ENCODE data around the gene DGLUCY. TPM values are rescaled to one million over a fixed set of nuclear protein-coding genes. Genes with fewer than 3 reads are reported as not detected.

DGLUCY gene
- total and polyA plus RNA-seq, 2 of the 8 experiments (the other 6 are each of a cell fraction or from before 2014, with no cell fraction given): 24.9 to 31.8 TPM

DNA sequence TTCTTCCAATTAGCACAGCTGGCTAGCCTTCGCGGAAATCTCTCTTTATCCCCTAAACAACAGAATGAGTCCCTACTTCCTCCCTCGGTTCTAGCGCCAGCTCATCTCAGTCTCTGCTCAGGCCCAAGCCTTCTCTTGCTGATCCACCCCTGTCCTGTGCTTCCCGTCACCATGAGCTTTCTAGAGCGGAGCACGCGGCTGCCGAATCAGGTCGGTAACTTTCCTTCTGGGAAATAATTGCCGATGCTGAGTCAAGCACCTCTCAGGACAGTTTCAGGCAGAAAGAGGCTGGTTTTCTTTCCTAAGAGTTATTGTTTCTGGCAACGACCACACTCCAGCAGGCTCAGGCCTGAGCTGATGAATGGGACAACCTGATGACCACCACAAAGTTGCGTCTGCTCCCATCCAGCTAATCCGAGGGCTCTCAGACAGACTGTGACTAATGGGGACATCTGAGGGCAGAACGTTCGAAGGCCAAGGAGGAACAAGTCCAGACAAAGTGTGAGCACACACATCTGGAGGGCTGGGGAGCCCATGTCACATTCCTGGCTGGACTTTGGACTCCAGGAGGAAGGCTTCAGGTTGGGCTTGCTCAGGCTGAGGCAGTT lies 144.2 kb downstream of the DGLUCY start:
- Histone ChIP-seq H4K5ac (ENCODE audit: insufficient read length, low read depth, low read length) (no peak overlapping the region), H3K9ac (replicated peaks in 1 of 4; ENCODE audit: extremely low read depth in 1 of 4, low read depth in 3 of 4, low read length in 3 of 4) (no peak overlapping the region), H2BK5ac (ENCODE audit: low read depth, low read length) (no peak overlapping the region), H3K56ac (replicated peaks; ENCODE audit: insufficient read length, low read depth, low read length) (no peak overlapping the region), H3K27me3 (replicated peaks in 1 of 4; ENCODE audit: control insufficient read depth in 3 of 4, extremely low read depth in 1 of 4, insufficient read depth in 3 of 4, low read length in 3 of 4) (peaks cover 0 to 10% (median 7%) of the 10 kb centered on the region in 4 experiments; a peak in 6 of 7 replicates), H2BK15ac (ENCODE audit: low read length) (no peak overlapping the region), H2BK20ac (ENCODE audit: low read length) (no peak overlapping the region), H3K4me3 (ENCODE audit: extremely low read depth in 1 of 4, insufficient read depth in 2 of 4, low read depth in 3 of 4, low read length in 4 of 4) (no peak overlapping the region), H2AFZ (ENCODE audit: low read length) (no peak overlapping the region), H2BK120ac (replicated peaks; ENCODE audit: low read depth, low read length) (no peak overlapping the region), H4K91ac (replicated peaks; ENCODE audit: insufficient read length, low read length) (no peak overlapping the region), H4K8ac (ENCODE audit: extremely low read depth, insufficient read depth, low read length) (no peak overlapping the region), H3K4me1 (replicated peaks in 1 of 4; ENCODE audit: control insufficient read depth in 3 of 4, insufficient read depth in 4 of 4, low read length in 3 of 4) (peaks cover 0 to 5% (median 4%) of the 10 kb centered on the region in 4 experiments; a peak in 5 of 7 replicates), H3K14ac (ENCODE audit: insufficient read length) (no peak overlapping the region), H3K79me2 (ENCODE audit: control insufficient read depth in 1 of 2, insufficient read depth in 2 of 2, low read length in 2 of 2) (no peaks in the 10 kb centered on the region), H3K23ac (ENCODE audit: insufficient read length) (no peak overlapping the region), H3K18ac (ENCODE audit: extremely low read depth, low read length) (no peak overlapping the region), H2AK5ac (ENCODE audit: low read depth, low read length) (no peak overlapping the region), H3K4me2 (ENCODE audit: insufficient read depth in 1 of 2, low read depth in 2 of 2, low read length in 2 of 2) (no peak overlapping the region), H3K23me2 (ENCODE audit: low read depth, low read length) (peaks cover 9% of the 10 kb centered on the region; the same call in 1 of the 2 replicates), H3K79me1 (ENCODE audit: low read depth, low read length) (no peaks in the 10 kb centered on the region), H3K36me3 (ENCODE audit: control insufficient read depth in 2 of 4, insufficient read depth in 4 of 4, low read length in 3 of 4) (no peaks in the 10 kb centered on the region), H3K9me3 (ENCODE audit: insufficient read depth in 2 of 2, low read depth in 1 of 2, low read length in 1 of 2) (no peaks in the 10 kb centered on the region), H4K20me1 (replicated peaks in 1 of 2; ENCODE audit: control insufficient read depth in 1 of 2, insufficient read depth in 2 of 2, low read length in 2 of 2) (no peaks in the 10 kb centered on the region), H3K27ac (ENCODE audit: low read depth, low read length) (no peak overlapping the region), H3K4ac (replicated peaks; ENCODE audit: insufficient read length, low read depth, low read length) (no peak overlapping the region), H2BK12ac (ENCODE audit: low read depth, low read length) (no peak overlapping the region)
- ChIA-PET CTCF (ENCODE audit: partially characterized antibody) (interaction anchor here (1.6 to 3.6 kb wide), 4 partner anchors 11 to 46 kb away, joined by 4 to 20 read pairs (median 6); no protein-coding TSS in a partner anchor), POLR2A (ENCODE audit: partially characterized antibody) (interaction anchor here (1.2 to 1.3 kb wide), 2 partner anchors 13 to 80 kb away, joined by 3 to 5 read pairs; partner anchors contain the start of gene GPR68)
- no peak for DNase-seq (ENCODE audit: low read depth in 1 of 2, low spot score in 2 of 2)
- 94% methylated on average over 16 of the region's 16 CpGs; no CpG with 5 or more reads in 1 of the 2 experiments for WGBS, 2 experiments (ENCODE audit: extremely low coverage in 1 of 2, insufficient coverage in 1 of 2, insufficient read length in 1 of 2, insufficient replicate concordance in 2 of 2, low coverage in 1 of 2, low lambda C conversion rate in 2 of 2, missing lambda C conversion rate in 1 of 2)
- no peak for FAIRE-seq
- no peak for TF ChIP-seq RBBP5 (IDR thresholded peaks at IDR 0.05; ENCODE audit: borderline replicate concordance, low read depth, low read length)
- no peak for TF ChIP-seq YY1 (IDR thresholded peaks at IDR 0.05; ENCODE audit: low read depth, low read length)
- TF ChIP-seq PHF8 (conservative IDR thresholded peaks at IDR 0.05; ENCODE audit: low read depth, low read length): no peak
- TF ChIP-seq CTBP2 (IDR thresholded peaks at IDR 0.05; ENCODE audit: borderline replicate concordance, insufficient read depth, insufficient read length, low read length): no peak
- TF ChIP-seq, protein P1, sequence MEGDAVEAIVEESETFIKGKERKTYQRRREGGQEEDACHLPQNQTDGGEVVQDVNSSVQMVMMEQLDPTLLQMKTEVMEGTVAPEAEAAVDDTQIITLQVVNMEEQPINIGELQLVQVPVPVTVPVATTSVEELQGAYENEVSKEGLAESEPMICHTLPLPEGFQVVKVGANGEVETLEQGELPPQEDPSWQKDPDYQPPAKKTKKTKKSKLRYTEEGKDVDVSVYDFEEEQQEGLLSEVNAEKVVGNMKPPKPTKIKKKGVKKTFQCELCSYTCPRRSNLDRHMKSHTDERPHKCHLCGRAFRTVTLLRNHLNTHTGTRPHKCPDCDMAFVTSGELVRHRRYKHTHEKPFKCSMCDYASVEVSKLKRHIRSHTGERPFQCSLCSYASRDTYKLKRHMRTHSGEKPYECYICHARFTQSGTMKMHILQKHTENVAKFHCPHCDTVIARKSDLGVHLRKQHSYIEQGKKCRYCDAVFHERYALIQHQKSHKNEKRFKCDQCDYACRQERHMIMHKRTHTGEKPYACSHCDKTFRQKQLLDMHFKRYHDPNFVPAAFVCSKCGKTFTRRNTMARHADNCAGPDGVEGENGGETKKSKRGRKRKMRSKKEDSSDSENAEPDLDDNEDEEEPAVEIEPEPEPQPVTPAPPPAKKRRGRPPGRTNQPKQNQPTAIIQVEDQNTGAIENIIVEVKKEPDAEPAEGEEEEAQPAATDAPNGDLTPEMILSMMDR (IDR thresholded peaks at IDR 0.05; ENCODE audit: control extremely low read depth in 1 of 3, insufficient read depth in 1 of 3, low read depth in 1 of 3, low read length in 3 of 3): no peak
- no peak for TF ChIP-seq CBX8 (IDR thresholded peaks at IDR 0.05; ENCODE audit: borderline replicate concordance, low read depth, low read length)
- TF ChIP-seq POLR2A (IDR thresholded peaks at IDR 0.05; ENCODE audit: control extremely low read depth in 1 of 2, low read depth in 2 of 2, low read length in 2 of 2): no peak
- no peak for TF ChIP-seq SP1 (IDR thresholded peaks at IDR 0.05; ENCODE audit: low read depth, low read length)
- TF ChIP-seq SAP30 (IDR thresholded peaks at IDR 0.05; ENCODE audit: insufficient read depth, insufficient replicate concordance, low read length): no peak
- TF ChIP-seq RXRA (IDR thresholded peaks at IDR 0.05; ENCODE audit: insufficient read depth, low read depth, low read length): no peak
